ENCODE data around the gene EOLA2.

DNA sequence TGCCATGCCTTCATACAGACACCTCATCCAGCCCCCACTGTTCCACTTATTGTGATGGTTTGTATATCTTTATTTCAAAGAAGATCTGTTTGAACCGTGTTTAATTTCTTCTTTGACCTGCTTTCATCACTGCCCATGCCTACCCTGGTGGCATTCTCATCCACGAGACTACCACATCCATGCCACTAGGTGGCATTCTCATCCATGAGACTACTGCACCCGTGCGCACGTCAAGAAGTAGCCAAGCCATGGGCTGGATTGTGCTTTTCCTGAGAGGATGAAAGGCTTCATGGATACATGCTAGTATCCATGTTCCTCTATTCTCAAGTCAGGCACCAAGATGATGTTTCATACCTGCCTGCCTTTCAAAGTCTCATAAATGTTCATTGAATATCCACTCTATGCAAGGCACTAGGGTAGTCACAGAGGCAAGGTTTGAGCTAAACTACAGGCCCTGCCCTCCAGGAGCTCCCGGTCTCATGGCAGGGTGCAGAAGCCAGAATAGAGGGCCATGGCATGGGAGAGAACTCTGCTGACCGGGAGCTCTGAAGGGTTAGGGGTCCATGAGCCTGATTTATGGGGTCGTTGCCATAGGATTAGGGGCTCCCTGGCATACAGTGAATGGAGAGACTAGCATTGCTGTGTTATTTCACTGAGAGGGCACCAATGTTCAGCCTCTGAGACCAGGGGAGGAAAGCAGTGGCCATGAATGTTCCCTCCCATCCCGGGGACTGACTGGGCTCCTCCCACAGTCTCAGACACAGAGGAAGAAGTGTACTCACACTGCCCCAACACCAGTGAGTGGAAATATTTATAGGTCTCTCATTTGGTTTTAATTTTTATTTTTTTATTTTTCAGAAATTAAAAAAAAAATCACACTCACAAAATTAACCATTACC lies 24.8 kb upstream of the EOLA2 start:
- TF ChIP-seq EP300 (IDR thresholded peaks at IDR 0.05) (no peak), JUN (IDR thresholded peaks at IDR 0.05) (no peak)
- TF ChIP-seq, protein P1, sequence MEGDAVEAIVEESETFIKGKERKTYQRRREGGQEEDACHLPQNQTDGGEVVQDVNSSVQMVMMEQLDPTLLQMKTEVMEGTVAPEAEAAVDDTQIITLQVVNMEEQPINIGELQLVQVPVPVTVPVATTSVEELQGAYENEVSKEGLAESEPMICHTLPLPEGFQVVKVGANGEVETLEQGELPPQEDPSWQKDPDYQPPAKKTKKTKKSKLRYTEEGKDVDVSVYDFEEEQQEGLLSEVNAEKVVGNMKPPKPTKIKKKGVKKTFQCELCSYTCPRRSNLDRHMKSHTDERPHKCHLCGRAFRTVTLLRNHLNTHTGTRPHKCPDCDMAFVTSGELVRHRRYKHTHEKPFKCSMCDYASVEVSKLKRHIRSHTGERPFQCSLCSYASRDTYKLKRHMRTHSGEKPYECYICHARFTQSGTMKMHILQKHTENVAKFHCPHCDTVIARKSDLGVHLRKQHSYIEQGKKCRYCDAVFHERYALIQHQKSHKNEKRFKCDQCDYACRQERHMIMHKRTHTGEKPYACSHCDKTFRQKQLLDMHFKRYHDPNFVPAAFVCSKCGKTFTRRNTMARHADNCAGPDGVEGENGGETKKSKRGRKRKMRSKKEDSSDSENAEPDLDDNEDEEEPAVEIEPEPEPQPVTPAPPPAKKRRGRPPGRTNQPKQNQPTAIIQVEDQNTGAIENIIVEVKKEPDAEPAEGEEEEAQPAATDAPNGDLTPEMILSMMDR (IDR thresholded peaks at IDR 0.05): peak; percentile 80
